Tibial nerve (tissue), 4 donors: ENCODE data around the gene MSI1. TPM values are rescaled to one million over a fixed set of nuclear protein-coding genes. Genes with fewer than 3 reads are reported as not detected.

Source experiments
- DNase-seq, 2 donors: peaks; one replicate each; pipeline ENCODE4 v3.0.0-alpha.2; 2019; ENCODE audit warnings: low spot score in 2 of 2
- H3K27ac ChIP-seq, 4 donors: fragments of 200-600 bp; sonication (generic) in 3 of 4; one replicate each; pipeline ENCODE4 v1.5.1; 2017 to 2019; ENCODE audit warnings: mild to moderate bottlenecking in 1 of 4
- H3K27me3 ChIP-seq, 2 donors: fragments of 200-600 bp; sonication (generic) in 1 of 2; one replicate each; pipeline versions ENCODE4 v1.5.1 to v1.6.0; 2017 to 2019
- H3K36me3 ChIP-seq, 3 donors: fragments of 200-600 bp; sonication (generic); one replicate each; pipeline ENCODE4 v1.5.1; 2018 to 2019
- H3K4me1 ChIP-seq, 4 donors: fragments of 200-600 bp; sonication (generic) in 3 of 4; one replicate each; pipeline ENCODE4 v1.5.1; 2017 to 2019
- H3K4me3 ChIP-seq, 4 donors: fragments of 200-600 bp; sonication (generic) in 3 of 4; one replicate each; pipeline ENCODE4 v1.5.1; 2017 to 2019; ENCODE audit warnings: mild to moderate bottlenecking in 1 of 4, moderate library complexity in 1 of 4
- H3K9me3 ChIP-seq, 4 donors: fragments of 200-600 bp; sonication (generic) in 3 of 4; one replicate each; pipeline ENCODE4 v1.5.1; 2017 to 2019
- CTCF ChIP-seq, 5 experiments: fragments of 200-600 bp in 3 of 5; fragments of 450-650 bp in 2 of 5; sonication (generic) in 3 of 5; IDR thresholded peaks; one replicate each; pipeline ENCODE4 v1.5.1; 2016 to 2019; ENCODE audit warnings: antibody characterized with exemption in 5 of 5, mild to moderate bottlenecking in 3 of 5, moderate library complexity in 2 of 5
- EP300 ChIP-seq, 2 donors: sonication (generic); formaldehyde crosslinking; IDR thresholded peaks; one replicate each; pipeline ENCODE4 v1.6.1; 2017; ENCODE audit warnings: antibody characterized with exemption in 2 of 2, mild to moderate bottlenecking in 1 of 2
- POLR2A ChIP-seq, 2 donors: fragments of 450-650 bp; IDR thresholded peaks; one replicate each; pipeline ENCODE4 v1.6.1; 2017; ENCODE audit warnings: antibody characterized with exemption in 2 of 2, mild to moderate bottlenecking in 2 of 2, moderate library complexity in 2 of 2
- WGBS, 2 donors: methylation state at CpG; one replicate each; pipeline ENCODE4 v1.1.5; 2018; 5-methylcytosine and 5-hydroxymethylcytosine counted together
- total RNA-seq, 4 donors: library from RNA; depleted of rRNA; stranded (reverse); fragments of >200 nt; gene quantifications; one replicate each; pipeline ENCODE4 v1.1.0, GENCODE V29; 2016

Gene MSI1
- total RNA-seq, 4 donors from 2014 or later, result 0.22 to 1.2 (median 0.59) TPM; not detected in 1

- DNase-seq, result peak; percentile 99 to 100
- WGBS, 2 donors, result 1% methylated on average over 41 to 42 of the region's 42 CpGs
- H3K27me3 ChIP-seq, result no peaks in the 10 kb centered on the region
- no peaks in the 10 kb centered on the region for H3K9me3 ChIP-seq
- peaks cover 0 to 20% (median 6%) of the 10 kb centered on the region in 4 donors for H3K4me1 ChIP-seq
- H3K27ac ChIP-seq, result peak overlapping the region; percentile 38 to 88 (median 83)
- H3K4me3 ChIP-seq, result peak overlapping the region; percentile 43 to 75 (median 66)
- H3K36me3 ChIP-seq, result no peaks in the 10 kb centered on the region
- TF ChIP-seq EP300 (IDR thresholded peaks at IDR 0.05), result peak; percentile 70 to 92
- peak; percentile 50 to 81 (median 80) for TF ChIP-seq CTCF (IDR thresholded peaks at IDR 0.05)
- TF ChIP-seq POLR2A (IDR thresholded peaks at IDR 0.05), result peak; percentile 69 to 85
Measured at GRCh38 chr12:120317224-120318105, 51.5 kb downstream of the MSI1 start.

DNA sequence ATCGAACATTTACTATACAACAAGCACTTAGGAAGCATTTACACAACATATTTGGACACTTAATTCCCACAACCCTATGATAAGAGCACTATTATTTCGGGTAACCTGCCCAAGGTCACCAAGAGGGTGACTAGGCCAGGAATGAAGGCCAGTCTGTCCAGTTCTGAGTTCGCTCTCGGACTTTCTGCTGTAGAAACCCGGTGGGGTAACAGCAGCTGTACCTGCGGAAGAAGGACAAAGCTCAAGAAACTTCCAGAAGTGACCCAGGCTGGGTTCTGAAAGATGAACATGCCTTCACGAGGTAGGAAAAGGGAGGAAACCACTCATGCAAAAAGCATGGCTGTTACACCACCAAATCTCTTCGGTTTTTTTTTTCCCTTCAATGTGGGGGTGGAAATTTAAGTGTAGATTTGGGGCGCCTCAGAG is 52.2 kb downstream of the MSI1 start:
- H3K36me3 ChIP-seq, result no peaks in the 10 kb centered on the region
- WGBS, 2 donors, result 47 to 53% methylated on average over 9 of the region's 9 CpGs
- peak overlapping the region; percentile 38 to 88 (median 83) for H3K27ac ChIP-seq
- no peaks in the 10 kb centered on the region for H3K9me3 ChIP-seq
- TF ChIP-seq EP300 (IDR thresholded peaks at IDR 0.05), result no peak
- no peak for TF ChIP-seq CTCF (IDR thresholded peaks at IDR 0.05)
- no peak for TF ChIP-seq POLR2A (IDR thresholded peaks at IDR 0.05)
- DNase-seq, result no peak
- no peaks in the 10 kb centered on the region for H3K27me3 ChIP-seq
- H3K4me3 ChIP-seq, result peak overlapping the region; percentile 43 to 75 (median 66)
- peaks cover 0 to 20% (median 6%) of the 10 kb centered on the region in 4 donors for H3K4me1 ChIP-seq

DNA sequence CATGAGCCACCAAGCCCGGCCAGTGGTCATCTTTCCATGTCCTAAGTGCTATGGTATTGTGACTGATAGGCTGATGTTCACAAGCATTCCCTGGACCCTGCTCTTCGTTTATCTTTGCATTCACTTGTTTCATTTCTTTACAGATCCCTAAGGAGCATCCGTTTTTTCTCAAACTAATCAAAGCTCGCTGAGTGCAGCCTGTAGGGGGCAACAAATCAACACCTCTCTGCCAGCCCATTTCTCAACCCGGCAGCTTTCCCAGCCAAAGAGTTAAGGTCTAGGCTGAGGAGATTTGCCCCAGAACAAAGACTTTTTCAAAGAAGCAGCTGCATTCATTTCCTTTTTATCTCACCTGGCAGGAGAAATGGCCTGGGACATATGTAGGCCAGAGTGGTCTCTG is 54.7 kb downstream of the MSI1 start:
- TF ChIP-seq CTCF (IDR thresholded peaks at IDR 0.05), result no peak
- TF ChIP-seq EP300 (IDR thresholded peaks at IDR 0.05), result no peak
- no peak for TF ChIP-seq POLR2A (IDR thresholded peaks at IDR 0.05)
- WGBS, 2 donors, result 52 to 55% methylated on average over 5 of the region's 5 CpGs
- no peak for DNase-seq
- no peaks in the 10 kb centered on the region for H3K9me3 ChIP-seq
- no peak overlapping the region for H3K27ac ChIP-seq
- no peak overlapping the region for H3K4me3 ChIP-seq
- H3K4me1 ChIP-seq, result peaks cover 0 to 20% (median 6%) of the 10 kb centered on the region in 4 donors
- H3K36me3 ChIP-seq, result no peaks in the 10 kb centered on the region
- no peaks in the 10 kb centered on the region for H3K27me3 ChIP-seq

- no peaks in the 10 kb centered on the region for H3K27me3 ChIP-seq
- H3K36me3 ChIP-seq, result no peaks in the 10 kb centered on the region
- DNase-seq, result peak; percentile 75 to 96
- H3K4me1 ChIP-seq, result peaks cover 0 to 11% (median 0%) of the 10 kb centered on the region in 4 donors
- H3K4me3 ChIP-seq, result peak within 1 kb of the TSS; percentile 45 to 73 (median 58)
- H3K27ac ChIP-seq, result peak within 1 kb of the TSS in 3 of 4 donors; percentile 62 to 73 (median 73)
- WGBS, 2 donors, result 7 to 11% methylated on average over 31 of the region's 31 CpGs
- no peaks in the 10 kb centered on the region for H3K9me3 ChIP-seq
- TF ChIP-seq EP300 (IDR thresholded peaks at IDR 0.05), result peak; percentile 61 to 71
- TF ChIP-seq POLR2A (IDR thresholded peaks at IDR 0.05), result no peak
- peak; percentile 54 to 86 (median 79) for TF ChIP-seq CTCF (IDR thresholded peaks at IDR 0.05)
Measured at GRCh38 chr12:120301962-120302815, 66.8 kb downstream of the MSI1 start, which contains the start of gene SIRT4. TSS of gene SIRT4 (plus strand) at chr12:120302321. CDS start at chr12:120303562, 1,241 bp downstream.
